OCI-LY7 (cell line): ENCODE measurements around the gene GYS1.

ENCODE experiments used
- EZH2phosphoT487 ChIP-seq: fragments of 200-600 bp; sonication (generic); IDR thresholded peaks from 2 replicates; pipeline ENCODE4 v1.6.1; 2018; ENCODE audit warnings: low read depth, borderline replicate concordance, mild to moderate bottlenecking, mixed run types, antibody characterized with exemption, low read length, moderate library complexity, mixed read lengths
- TF ChIP-seq, protein P1 (sequence below): fragments of 200-600 bp; sonication (generic); conservative IDR thresholded peaks from 2 replicates; pipeline ENCODE4 v1.5.1; 2014; ENCODE audit warnings: mild to moderate bottlenecking, antibody characterized with exemption, low read length, moderate library complexity, mixed read lengths

DNA sequence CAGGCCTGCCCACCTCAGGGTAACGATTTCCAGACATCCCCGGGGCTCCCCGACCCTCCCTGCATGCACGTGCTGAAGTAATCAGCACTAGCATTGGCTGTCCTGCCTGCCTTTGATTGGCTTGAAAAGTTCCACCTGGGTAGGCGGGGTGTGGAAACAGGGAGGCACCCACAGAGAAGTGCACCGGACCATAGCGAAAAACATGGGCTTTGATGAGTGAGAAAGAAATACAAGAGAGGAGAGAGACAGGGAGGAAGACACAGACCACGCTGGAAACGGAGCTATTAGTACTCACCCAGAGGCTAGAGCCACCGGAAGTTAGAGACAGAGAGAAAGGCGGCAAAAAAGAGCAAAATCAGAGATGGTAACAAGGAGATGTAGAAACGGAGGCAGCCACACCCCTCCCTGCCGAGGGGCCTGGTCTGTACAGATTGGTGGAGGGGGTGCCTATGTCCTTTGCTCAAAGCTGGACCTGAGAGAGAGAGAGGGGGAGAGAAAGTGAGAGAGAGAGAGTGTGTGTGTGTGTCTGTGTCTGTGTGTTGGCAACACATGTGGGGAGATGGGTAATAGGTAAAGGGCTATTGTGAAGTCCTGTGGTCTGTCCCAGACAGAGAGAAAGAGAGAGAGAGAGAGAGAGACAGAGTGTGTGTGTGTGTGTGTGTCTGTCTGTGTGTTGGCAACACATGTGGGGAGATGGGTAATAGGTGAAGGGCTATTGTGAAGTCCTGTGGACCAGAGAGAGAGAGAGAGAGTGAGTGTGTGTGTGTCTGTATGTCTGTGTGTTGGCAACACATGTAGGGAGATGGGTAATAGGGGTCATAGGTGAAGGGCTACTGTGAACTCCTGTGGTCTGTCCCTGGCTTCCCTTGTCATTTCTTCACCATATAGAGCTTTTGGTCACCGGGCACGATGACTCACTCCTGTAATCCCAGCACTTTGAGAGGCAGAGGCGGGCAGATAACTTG lies 28.1 kb upstream of the GYS1 start:
- TF ChIP-seq, protein P1, sequence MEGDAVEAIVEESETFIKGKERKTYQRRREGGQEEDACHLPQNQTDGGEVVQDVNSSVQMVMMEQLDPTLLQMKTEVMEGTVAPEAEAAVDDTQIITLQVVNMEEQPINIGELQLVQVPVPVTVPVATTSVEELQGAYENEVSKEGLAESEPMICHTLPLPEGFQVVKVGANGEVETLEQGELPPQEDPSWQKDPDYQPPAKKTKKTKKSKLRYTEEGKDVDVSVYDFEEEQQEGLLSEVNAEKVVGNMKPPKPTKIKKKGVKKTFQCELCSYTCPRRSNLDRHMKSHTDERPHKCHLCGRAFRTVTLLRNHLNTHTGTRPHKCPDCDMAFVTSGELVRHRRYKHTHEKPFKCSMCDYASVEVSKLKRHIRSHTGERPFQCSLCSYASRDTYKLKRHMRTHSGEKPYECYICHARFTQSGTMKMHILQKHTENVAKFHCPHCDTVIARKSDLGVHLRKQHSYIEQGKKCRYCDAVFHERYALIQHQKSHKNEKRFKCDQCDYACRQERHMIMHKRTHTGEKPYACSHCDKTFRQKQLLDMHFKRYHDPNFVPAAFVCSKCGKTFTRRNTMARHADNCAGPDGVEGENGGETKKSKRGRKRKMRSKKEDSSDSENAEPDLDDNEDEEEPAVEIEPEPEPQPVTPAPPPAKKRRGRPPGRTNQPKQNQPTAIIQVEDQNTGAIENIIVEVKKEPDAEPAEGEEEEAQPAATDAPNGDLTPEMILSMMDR = no peak
- no peak for TF ChIP-seq EZH2phosphoT487
